Endothelial cell of umbilical vein (primary cell): Measurements from ENCODE around the gene LAMP5.

ENCODE experiments used
- EZH2 ChIP-seq: IDR thresholded peaks from 2 replicates; pipeline ENCODE4 v1.6.1; 2012; ENCODE audit warnings: borderline replicate concordance, low read depth, mild to moderate bottlenecking, moderate library complexity, low read length, inconsistent platforms; ENCODE audit not compliant: severe bottlenecking
- FOS ChIP-seq: IDR thresholded peaks from 2 replicates; pipeline ENCODE4 v1.6.1; 2011; ENCODE audit warnings: mild to moderate bottlenecking, low read length, moderate library complexity, borderline replicate concordance; ENCODE audit not compliant: insufficient read depth
- GATA2 ChIP-seq: IDR thresholded peaks from 2 replicates; pipeline ENCODE4 v1.7.0; 2011; ENCODE audit warnings: low read depth, mild to moderate bottlenecking, moderate library complexity, mixed read lengths, low read length; ENCODE audit not compliant: insufficient read length, insufficient read depth
- JUN ChIP-seq: IDR thresholded peaks from 2 replicates; pipeline ENCODE4 v1.6.1; 2011; ENCODE audit warnings: borderline replicate concordance, low read depth; ENCODE audit not compliant: insufficient read length, insufficient read depth
- MYC ChIP-seq: IDR thresholded peaks from one replicate; pipeline ENCODE4 v1.6.1; 2011; ENCODE audit warnings: mild to moderate bottlenecking, low read depth, low read length
- POLR2A ChIP-seq: IDR thresholded peaks from 2 replicates; pipeline ENCODE4 v1.6.1; 2012; ENCODE audit warnings: low read depth, mild to moderate bottlenecking, control low read depth, low read length
- POLR2AphosphoS5 ChIP-seq: IDR thresholded peaks from 2 replicates; pipeline ENCODE4 v1.6.1; 2012; ENCODE audit warnings: low read depth, mild to moderate bottlenecking, control low read depth, low read length, moderate library complexity; ENCODE audit not compliant: insufficient read depth
- TF ChIP-seq, protein P1 (sequence below), 2 donors: IDR thresholded peaks; 1 replicate in 1 of 2; 2 replicates in 1 of 2; pipeline ENCODE4 v1.5.1; 2011; ENCODE audit warnings: low read length in 2 of 2, mild to moderate bottlenecking in 2 of 2, moderate library complexity in 2 of 2, control low read depth in 1 of 2, inconsistent platforms in 1 of 2, low read depth in 1 of 2; ENCODE audit not compliant: insufficient read depth in 1 of 2; ENCODE audit errors: extremely low read depth in 1 of 2
- TF ChIP-seq, protein P2 (sequence below): IDR thresholded peaks from 2 replicates; pipeline ENCODE4 v1.6.1; 2011; ENCODE audit not compliant: insufficient read depth, insufficient read length

DNA sequence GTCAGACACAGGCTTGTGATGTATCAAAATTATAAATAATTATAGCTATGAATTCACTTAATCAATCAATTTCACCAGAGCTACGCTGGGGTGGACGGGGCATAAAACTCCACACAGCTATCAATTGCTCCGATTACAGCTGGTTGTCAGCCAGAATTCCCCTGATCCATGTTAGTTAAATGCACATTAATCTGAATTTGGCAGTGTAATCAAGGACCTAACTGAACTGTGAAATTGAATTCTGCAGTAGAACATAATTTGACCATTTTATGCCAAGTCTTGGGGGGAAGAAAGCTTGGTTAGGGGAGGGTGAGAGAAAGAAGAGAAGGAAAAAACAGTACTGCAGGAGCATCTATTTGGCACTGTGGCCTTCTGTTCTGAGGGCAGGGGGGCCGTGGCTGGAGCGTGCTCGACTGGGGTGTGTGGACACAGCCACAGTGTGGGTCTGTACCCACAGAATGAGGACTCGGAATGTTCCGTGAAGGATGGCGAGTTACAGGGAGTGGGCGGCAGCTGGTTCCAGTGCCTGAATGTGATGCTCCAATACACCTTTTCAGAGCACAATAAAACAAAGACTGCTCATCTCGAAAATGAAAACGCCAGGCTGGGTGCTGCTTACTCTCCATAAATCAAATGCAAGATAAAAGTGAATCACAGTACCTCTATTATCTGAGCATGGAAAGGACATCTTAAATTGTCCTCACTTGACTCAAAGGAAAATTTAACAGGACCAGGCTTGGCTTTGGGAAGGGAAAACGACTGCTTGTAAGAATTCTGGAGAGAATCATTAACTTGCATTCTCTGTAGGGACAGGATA lies 59.2 kb downstream of the LAMP5 start:
- no peak for TF ChIP-seq EZH2
- TF ChIP-seq, protein P1, sequence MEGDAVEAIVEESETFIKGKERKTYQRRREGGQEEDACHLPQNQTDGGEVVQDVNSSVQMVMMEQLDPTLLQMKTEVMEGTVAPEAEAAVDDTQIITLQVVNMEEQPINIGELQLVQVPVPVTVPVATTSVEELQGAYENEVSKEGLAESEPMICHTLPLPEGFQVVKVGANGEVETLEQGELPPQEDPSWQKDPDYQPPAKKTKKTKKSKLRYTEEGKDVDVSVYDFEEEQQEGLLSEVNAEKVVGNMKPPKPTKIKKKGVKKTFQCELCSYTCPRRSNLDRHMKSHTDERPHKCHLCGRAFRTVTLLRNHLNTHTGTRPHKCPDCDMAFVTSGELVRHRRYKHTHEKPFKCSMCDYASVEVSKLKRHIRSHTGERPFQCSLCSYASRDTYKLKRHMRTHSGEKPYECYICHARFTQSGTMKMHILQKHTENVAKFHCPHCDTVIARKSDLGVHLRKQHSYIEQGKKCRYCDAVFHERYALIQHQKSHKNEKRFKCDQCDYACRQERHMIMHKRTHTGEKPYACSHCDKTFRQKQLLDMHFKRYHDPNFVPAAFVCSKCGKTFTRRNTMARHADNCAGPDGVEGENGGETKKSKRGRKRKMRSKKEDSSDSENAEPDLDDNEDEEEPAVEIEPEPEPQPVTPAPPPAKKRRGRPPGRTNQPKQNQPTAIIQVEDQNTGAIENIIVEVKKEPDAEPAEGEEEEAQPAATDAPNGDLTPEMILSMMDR (IDR thresholded peaks at IDR 0.05; ENCODE audit: extremely low read depth in 1 of 2, insufficient read depth in 1 of 2, low read depth in 1 of 2, low read length in 2 of 2): no peak
- TF ChIP-seq MYC: no peak
- TF ChIP-seq POLR2A: no peak
- no peak for TF ChIP-seq GATA2
- TF ChIP-seq, protein P2, sequence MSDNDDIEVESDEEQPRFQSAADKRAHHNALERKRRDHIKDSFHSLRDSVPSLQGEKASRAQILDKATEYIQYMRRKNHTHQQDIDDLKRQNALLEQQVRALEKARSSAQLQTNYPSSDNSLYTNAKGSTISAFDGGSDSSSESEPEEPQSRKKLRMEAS: no peak
- TF ChIP-seq POLR2AphosphoS5: no peak
- no peak for TF ChIP-seq FOS
- TF ChIP-seq JUN: no peak
